HEK293 (cell line): Measurements from ENCODE around the gene IL22RA1.

Experiments
- FEZF1 ChIP-seq: fragments of 450-650 bp; formaldehyde crosslinking; IDR thresholded peaks from 2 replicates; pipeline ENCODE4 v1.5.1; 2016; ENCODE audit warnings: missing biosample characterization, missing genetic modification characterization
- HOXC10 ChIP-seq: sonication (generic); formaldehyde crosslinking; IDR thresholded peaks from 2 replicates; pipeline ENCODE4 v1.8.1; 2023; ENCODE audit warnings: mild to moderate bottlenecking, missing genetic modification reagents
- INSM2 ChIP-seq: fragments of 450-650 bp; formaldehyde crosslinking; IDR thresholded peaks from 2 replicates; pipeline ENCODE4 v1.5.1; 2016; ENCODE audit warnings: missing biosample characterization, missing genetic modification characterization
- KLF7 ChIP-seq: fragments of 450-650 bp; formaldehyde crosslinking; IDR thresholded peaks from 2 replicates; pipeline ENCODE4 v1.5.1; 2016; ENCODE audit warnings: missing biosample characterization, missing genetic modification characterization, borderline replicate concordance
- PRDM1 ChIP-seq: fragments of 450-650 bp; formaldehyde crosslinking; IDR thresholded peaks from 2 replicates; pipeline ENCODE4; 2016; ENCODE audit warnings: missing biosample characterization, missing genetic modification characterization
- PRDM10 ChIP-seq: fragments of 450-650 bp; formaldehyde crosslinking; IDR thresholded peaks from 2 replicates; pipeline ENCODE4 v1.5.1; 2016; ENCODE audit warnings: missing biosample characterization, missing genetic modification characterization
- PRDM2 ChIP-seq: fragments of 450-650 bp; formaldehyde crosslinking; IDR thresholded peaks from 2 replicates; pipeline ENCODE4 v1.5.1; 2016; ENCODE audit warnings: missing biosample characterization, missing genetic modification characterization, borderline replicate concordance
- SP3 ChIP-seq: fragments of 450-650 bp; formaldehyde crosslinking; IDR thresholded peaks from 2 replicates; pipeline ENCODE4 v1.5.1; 2016; ENCODE audit warnings: missing biosample characterization, missing genetic modification characterization
- SP7 ChIP-seq: fragments of 450-650 bp; formaldehyde crosslinking; IDR thresholded peaks from 2 replicates; pipeline ENCODE4 v1.5.1; 2016; ENCODE audit warnings: missing biosample characterization, missing genetic modification characterization
- WT1 ChIP-seq: fragments of 450-650 bp; formaldehyde crosslinking; IDR thresholded peaks from 2 replicates; pipeline ENCODE4 v1.5.1; 2016; ENCODE audit warnings: missing biosample characterization, missing genetic modification characterization
- ZBTB44 ChIP-seq: fragments of 450-650 bp; IDR thresholded peaks from 2 replicates; pipeline ENCODE4 v1.5.1; 2018; ENCODE audit warnings: missing biosample characterization, mild to moderate bottlenecking, missing genetic modification characterization
- ZNF114 ChIP-seq: fragments of 450-650 bp; formaldehyde crosslinking; IDR thresholded peaks from 2 replicates; pipeline ENCODE4 v1.5.0; 2017; ENCODE audit warnings: missing biosample characterization, missing genetic modification characterization
- ZNF184 ChIP-seq: fragments of 450-650 bp; IDR thresholded peaks from 2 replicates; pipeline ENCODE4 v1.5.1; 2018; ENCODE audit warnings: missing biosample characterization, mild to moderate bottlenecking, missing genetic modification characterization
- ZNF274 ChIP-seq, 2 experiments: fragments of 200-500 bp in 1 of 2; fragments of 450-650 bp in 1 of 2; sonication (Bioruptor generic) in 1 of 2; formaldehyde crosslinking in 1 of 2; IDR thresholded peaks; 2 replicates each; pipeline versions ENCODE4 v1.5.1 to v1.6.1; 2014 to 2016; ENCODE audit warnings: borderline replicate concordance in 1 of 2, inconsistent platforms in 1 of 2, low read length in 1 of 2, missing biosample characterization in 1 of 2, missing genetic modification characterization in 1 of 2
- ZNF354C ChIP-seq: fragments of 450-650 bp; formaldehyde crosslinking; IDR thresholded peaks from 2 replicates; pipeline ENCODE4 v1.5.1; 2016; ENCODE audit warnings: missing biosample characterization, missing genetic modification characterization, low read depth, borderline replicate concordance
- ZNF37A ChIP-seq: fragments of 450-650 bp; IDR thresholded peaks from 2 replicates; pipeline ENCODE4 v1.5.1; 2018; ENCODE audit warnings: missing biosample characterization, missing genetic modification characterization
- ZNF473 ChIP-seq: fragments of 450-650 bp; formaldehyde crosslinking; IDR thresholded peaks from 2 replicates; pipeline ENCODE4 v1.5.1; 2017; ENCODE audit warnings: missing biosample characterization, missing genetic modification characterization
- ZNF501 ChIP-seq: fragments of 450-650 bp; formaldehyde crosslinking; IDR thresholded peaks from 2 replicates; pipeline ENCODE4 v1.5.1; 2016; ENCODE audit warnings: missing biosample characterization, missing genetic modification characterization
- ZNF623 ChIP-seq: fragments of 450-650 bp; formaldehyde crosslinking; IDR thresholded peaks from 2 replicates; pipeline ENCODE4 v1.5.1; 2016; ENCODE audit warnings: missing biosample characterization, missing genetic modification characterization
- ZNF645 ChIP-seq: fragments of 450-650 bp; formaldehyde crosslinking; IDR thresholded peaks from 2 replicates; pipeline ENCODE4; 2016; ENCODE audit warnings: missing biosample characterization, missing genetic modification characterization
- ZNF677 ChIP-seq: fragments of 450-650 bp; IDR thresholded peaks from 2 replicates; pipeline ENCODE4 v1.5.0; 2018; ENCODE audit warnings: missing biosample characterization, mild to moderate bottlenecking, missing genetic modification characterization, moderate library complexity

IL22RA1 gene

GRCh38 chr1:24150234-24151174 is 7.6 kb upstream of the IL22RA1 start (continued):
- no peak for TF ChIP-seq PRDM2
- no peak for TF ChIP-seq HOXC10
- no peak for TF ChIP-seq ZNF623 (tag by site-specific recombination)
- TF ChIP-seq ZBTB44 (tag by site-specific recombination): no peak
- TF ChIP-seq ZNF37A (tag by site-specific recombination): no peak
- TF ChIP-seq ZNF501: no peak
- TF ChIP-seq KLF7: peak; percentile 25; the same call in 1 of the 2 replicates
- TF ChIP-seq ZNF184 (tag by site-specific recombination): no peak
- 0 out of 2 replicates have a peak, but pooled peaks have one; percentile 39 for TF ChIP-seq SP7 (tag by site-specific recombination)
- TF ChIP-seq ZNF645 (tag by site-specific recombination): no peak
- no peak for TF ChIP-seq ZNF473 (tag by site-specific recombination)
- no peak for TF ChIP-seq WT1 (tag by site-specific recombination)
- TF ChIP-seq PRDM1 (tag by site-specific recombination): no peak
- TF ChIP-seq ZNF114: no peak
- no peak for TF ChIP-seq ZNF274 (IDR thresholded peaks at IDR 0.05; ENCODE audit: low read length)
- TF ChIP-seq ZNF274 (tag by site-specific recombination; IDR thresholded peaks at IDR 0.05; ENCODE audit: borderline replicate concordance): no peak
- TF ChIP-seq PRDM10 (tag by site-specific recombination): peak; percentile 52; the same call in 1 of the 2 replicates
- peak; percentile 51 for TF ChIP-seq SP3 (tag by site-specific recombination)
- TF ChIP-seq ZNF677 (tag by site-specific recombination): no peak
- TF ChIP-seq FEZF1 (tag by site-specific recombination): no peak
- no peak for TF ChIP-seq INSM2 (tag by site-specific recombination)
- TF ChIP-seq ZNF354C (tag by site-specific recombination): no peak
